ENCODE data around the gene SMIM12.

The SMIM12 gene

GRCh38 chr1:34859446-34860200 lies at the start of gene SMIM12:
Gene SMIM12 (minus strand): TSS chr1:34859749. CDS start chr1:34855977, 3,772 bp downstream.
- DNase-seq (ENCODE audit: low read depth) = peak; percentile 96

GRCh38 chr1:34908369-34908768 lies 48.8 kb upstream of the SMIM12 start:
- DNase-seq (ENCODE audit: low read depth) = no peak

GRCh38 chr1:34907487-34908090 lies 48.0 kb upstream of the SMIM12 start:
- no peak for DNase-seq (ENCODE audit: low read depth)

- DNase-seq (ENCODE audit: low read depth) = no peak
Measured at GRCh38 chr1:34906756-34907155, 47.2 kb upstream of the SMIM12 start.

- no peak for DNase-seq (ENCODE audit: low read depth)
Measured at GRCh38 chr1:34906222-34906621, 46.7 kb upstream of the SMIM12 start.

- no peak for DNase-seq (ENCODE audit: low read depth)
Measured at GRCh38 chr1:34905098-34905459, 45.5 kb upstream of the SMIM12 start.

- no peak for DNase-seq (ENCODE audit: low read depth)
Measured at GRCh38 chr1:34904236-34905097, 44.9 kb upstream of the SMIM12 start.

- no peak for DNase-seq (ENCODE audit: low read depth)
Measured at GRCh38 chr1:34901919-34902318, 42.4 kb upstream of the SMIM12 start.

- no peak for DNase-seq (ENCODE audit: low read depth)
Measured at GRCh38 chr1:34900775-34901502, 41.4 kb upstream of the SMIM12 start.

GRCh38 chr1:34899906-34900305 lies 40.4 kb upstream of the SMIM12 start:
- no peak for DNase-seq (ENCODE audit: low read depth)

- DNase-seq (ENCODE audit: low read depth) = no peak
Measured at GRCh38 chr1:34899471-34899870, 39.9 kb upstream of the SMIM12 start.

GRCh38 chr1:34898330-34898761 lies 38.8 kb upstream of the SMIM12 start:
- DNase-seq (ENCODE audit: low read depth) = no peak

- no peak for DNase-seq (ENCODE audit: low read depth)
Measured at GRCh38 chr1:34896612-34897011, 37.1 kb upstream of the SMIM12 start.

- DNase-seq (ENCODE audit: low read depth) = no peak
Measured at GRCh38 chr1:34889705-34890104, 30.2 kb upstream of the SMIM12 start.

GRCh38 chr1:34887593-34887992 lies 28.0 kb upstream of the SMIM12 start:
- DNase-seq (ENCODE audit: low read depth) = no peak

GRCh38 chr1:34885405-34886247 lies 26.1 kb upstream of the SMIM12 start:
- DNase-seq (ENCODE audit: low read depth) = no peak

GRCh38 chr1:34884961-34885360 lies 25.4 kb upstream of the SMIM12 start:
- no peak for DNase-seq (ENCODE audit: low read depth)

GRCh38 chr1:34884536-34884935 lies 25.0 kb upstream of the SMIM12 start:
- no peak for DNase-seq (ENCODE audit: low read depth)

- DNase-seq (ENCODE audit: low read depth) = no peak
Measured at GRCh38 chr1:34879230-34879629, 19.7 kb upstream of the SMIM12 start.

GRCh38 chr1:34876406-34876805 lies 16.9 kb upstream of the SMIM12 start:
- DNase-seq (ENCODE audit: low read depth) = no peak

- DNase-seq (ENCODE audit: low read depth) = no peak
Measured at GRCh38 chr1:34874296-34874952, 14.9 kb upstream of the SMIM12 start.

All from stromal cell of bone marrow (primary cell).